Caki2 (cell line): ENCODE measurements around the gene ZNF768. TPM values are rescaled to one million over a fixed set of nuclear protein-coding genes. Genes with fewer than 3 reads are reported as not detected.
"Not testable (repeated sequence)": the region's sequence is repeated elsewhere in the genome, so short reads cannot be mapped to it uniquely, and the experiment has no call there.

Experiments
- DNase-seq: peaks from one replicate; pipeline ENCODE4 v3.0.0-alpha.2; 2015; ENCODE audit warnings: low read depth
- in situ Hi-C: cut with HindIII; loops from 2 replicates; pipeline ENCODE4 v1.10.0; 2016; ENCODE audit warnings: low sequenced_read_pairs, low pct_unique_long_range_greater_than_20kb, mixed read lengths
- total RNA-seq: library from RNA; depleted of rRNA; stranded (reverse); fragments of >200 nt; shearing (Covaris generic); gene quantifications from 2 replicates; pipeline ENCODE4 v1.2.3, GENCODE V29; 2014; ENCODE audit warnings: low replicate concordance

Gene ZNF768
- total RNA-seq, 1 experiment from 2014 or later = 99.4 TPM

DNA sequence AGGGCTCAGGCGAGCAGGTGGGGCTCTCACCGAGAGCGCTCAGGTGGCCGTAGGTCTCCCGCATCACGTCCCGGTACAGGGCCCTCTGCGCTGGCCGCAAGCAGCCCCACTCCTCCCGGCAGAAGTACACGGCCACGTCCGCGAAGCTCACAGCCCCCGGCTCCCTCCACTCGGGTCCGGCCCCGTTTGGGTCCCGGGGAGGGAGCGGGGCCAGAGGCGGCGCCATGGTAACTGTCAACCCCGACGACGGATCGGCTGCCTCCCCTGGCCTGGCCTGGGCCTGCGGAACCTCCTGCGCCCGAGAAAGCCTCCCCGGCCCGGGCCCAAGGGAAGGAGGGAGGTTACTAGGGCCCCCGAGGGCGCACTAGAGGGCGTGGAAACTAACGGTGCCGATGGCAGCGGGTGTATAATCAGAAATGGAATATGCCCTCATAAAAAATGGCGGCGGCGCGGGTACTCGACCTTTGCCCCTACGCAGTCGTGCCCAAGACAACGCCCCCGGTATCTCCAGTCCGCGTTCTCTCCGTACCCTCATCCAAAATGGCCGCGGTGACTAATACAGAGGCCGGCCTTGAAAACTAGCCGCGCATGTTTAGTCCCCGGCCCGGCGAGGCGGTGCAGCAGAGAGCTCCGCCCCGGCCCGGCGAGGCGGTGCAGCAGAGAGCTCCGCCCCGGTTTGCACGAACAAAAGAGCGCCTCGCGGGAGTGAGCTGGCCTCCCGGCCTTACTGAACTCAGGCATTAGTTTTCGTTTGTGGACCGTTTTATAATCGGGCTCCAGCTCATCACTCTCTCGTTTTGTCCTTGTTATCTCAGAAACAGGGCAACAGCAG lies 31.8 kb upstream of the ZNF768 start, which contains the start of gene ZNF764:
Gene ZNF764 (minus strand): TSS at position 418 of the 832 bp plus-strand sequence. CDS start 192 bp downstream, at position 226.
- in situ Hi-C loops = no loop called here

DNA sequence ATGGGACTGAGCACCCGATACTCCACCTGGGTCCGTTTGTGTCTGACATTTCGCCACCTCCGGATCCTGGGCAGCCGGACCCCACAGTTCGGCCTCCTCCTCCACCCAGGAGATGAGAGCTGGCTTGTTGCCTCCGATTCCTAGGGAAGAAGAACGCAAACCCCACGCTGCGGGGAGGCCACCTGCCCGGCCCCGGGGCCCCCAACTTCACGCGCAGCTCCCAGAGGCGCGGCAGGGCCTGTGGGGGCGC lies 31.3 kb upstream of the ZNF768 start:
- in situ Hi-C loops = no loop called here
- no peak for DNase-seq

More for the DNA sequence above, 31.8 kb upstream of the ZNF768 start, which contains the start of gene ZNF764:
- peak; percentile 99 for DNase-seq

DNA sequence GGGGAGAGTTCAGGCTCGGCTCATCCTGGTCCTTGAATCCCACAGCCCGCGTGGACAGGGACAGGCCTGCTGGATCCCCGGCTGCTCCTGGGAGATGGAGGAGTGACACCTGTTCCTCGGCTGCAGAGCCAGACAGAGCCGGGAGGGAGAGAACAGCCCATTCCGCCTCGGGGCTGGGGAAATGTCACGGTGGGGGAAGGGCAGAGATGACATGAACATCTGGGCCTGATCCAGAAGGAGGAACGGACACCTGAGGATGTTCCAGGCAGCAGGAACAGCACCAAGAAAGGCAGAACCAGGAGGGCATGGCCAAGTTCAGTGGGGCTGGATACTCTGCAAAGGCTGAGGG lies 29.7 kb upstream of the ZNF768 start:
- in situ Hi-C loops = no loop called here
- no peak for DNase-seq

DNA sequence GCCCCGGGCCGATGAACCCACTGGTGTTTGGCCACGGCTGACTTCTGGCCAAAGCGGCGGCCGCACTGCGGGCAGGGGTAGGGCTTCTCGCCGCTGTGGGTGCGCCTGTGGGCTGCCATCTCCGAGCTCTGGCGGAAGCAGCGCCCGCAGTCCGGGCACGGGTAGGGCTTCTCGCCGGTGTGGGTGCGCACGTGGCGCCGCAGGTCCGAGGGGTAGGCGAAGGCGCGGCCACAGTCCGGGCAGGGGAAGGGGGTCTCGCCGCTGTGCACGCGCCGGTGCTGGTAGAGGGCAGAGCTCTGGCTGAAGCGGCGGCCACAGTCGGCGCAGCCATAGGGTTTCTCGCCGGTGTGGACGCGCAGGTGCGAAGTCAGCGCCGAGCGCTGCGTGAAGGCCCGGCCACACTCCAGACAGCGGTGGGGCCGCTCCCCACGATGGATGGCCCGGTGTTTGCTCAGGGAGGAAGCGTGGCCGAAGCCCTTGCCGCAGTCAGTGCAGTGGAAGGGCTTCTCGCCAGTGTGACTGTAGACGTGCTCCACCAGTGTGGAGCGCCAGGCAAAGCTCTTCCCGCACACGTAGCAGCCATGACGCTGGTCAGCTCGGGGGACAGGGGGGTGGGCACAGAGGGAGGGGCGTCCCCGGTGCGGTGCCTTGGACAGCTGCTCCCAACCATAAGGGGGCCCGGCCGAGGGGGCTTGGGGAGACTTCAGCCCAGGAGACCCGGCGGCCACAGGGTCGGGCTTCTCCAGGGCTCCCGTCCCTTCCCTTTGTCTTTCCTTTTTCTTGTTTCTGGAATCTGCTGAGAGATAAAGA lies 29.2 kb upstream of the ZNF768 start:
- in situ Hi-C loops = no loop called here
- DNase-seq = no peak

DNA sequence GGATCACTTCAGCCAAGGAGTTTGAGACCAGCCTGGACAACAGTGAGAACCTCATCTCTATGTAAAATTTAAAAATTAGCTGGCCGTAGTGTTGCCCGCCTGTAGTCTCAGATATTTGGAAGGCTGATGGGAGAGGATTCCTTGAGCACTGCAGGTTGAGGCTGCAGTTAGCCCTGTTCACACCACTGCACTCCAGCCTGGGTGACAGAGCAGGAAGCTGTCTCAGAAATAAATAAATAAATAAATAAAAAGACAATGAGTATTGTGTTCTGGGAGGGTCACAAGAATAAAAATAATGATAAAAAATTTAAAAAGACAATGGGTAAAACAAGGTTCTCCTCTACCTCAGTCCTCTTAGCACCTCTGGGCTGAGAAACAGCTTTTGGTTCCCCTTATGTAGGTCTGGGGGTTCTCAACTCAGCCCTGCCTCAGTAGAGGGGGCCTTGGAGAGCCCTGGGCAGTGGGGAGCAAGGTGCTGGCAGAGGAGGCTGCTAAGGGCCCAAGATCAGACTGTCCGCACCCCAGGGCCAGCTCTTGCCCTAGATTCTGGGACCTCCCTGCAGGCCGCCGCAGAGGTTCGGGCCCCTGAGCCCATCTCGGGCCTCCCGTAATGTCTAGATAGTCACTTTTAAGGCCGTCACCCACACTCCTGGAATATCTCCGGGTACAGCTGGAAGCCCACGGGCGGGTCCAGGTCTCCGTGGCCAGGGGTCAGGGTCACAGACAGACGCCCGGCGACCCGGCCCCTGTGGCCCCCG lies 28.4 kb upstream of the ZNF768 start:
- in situ Hi-C loops = no loop called here
- DNase-seq = no peak

DNA sequence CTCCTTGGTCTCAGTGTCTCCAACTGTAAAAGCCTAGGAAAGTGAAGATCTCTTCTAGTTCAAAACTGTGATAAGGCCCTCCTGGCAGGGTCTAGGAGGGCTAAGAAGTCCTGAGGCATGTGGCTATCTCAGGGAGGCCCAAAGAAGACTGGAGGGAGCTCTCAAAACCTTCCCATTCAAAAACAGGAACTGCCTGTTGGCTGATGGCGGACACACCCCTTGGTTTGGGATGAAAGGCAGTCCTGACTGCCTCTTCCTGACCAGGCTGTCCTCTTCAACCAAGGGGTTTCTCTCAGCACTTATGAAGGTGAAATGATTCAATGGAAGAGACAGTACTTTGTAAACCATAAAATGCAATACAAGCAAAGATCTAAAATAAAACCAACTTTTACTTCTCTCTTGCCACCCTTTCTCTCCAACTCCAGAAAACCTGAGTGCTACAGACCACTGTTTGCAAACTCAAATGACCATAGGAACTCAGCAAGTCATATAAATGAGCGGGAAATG lies 27.1 kb upstream of the ZNF768 start:
- DNase-seq = no peak
- in situ Hi-C loops = no loop called here

DNA sequence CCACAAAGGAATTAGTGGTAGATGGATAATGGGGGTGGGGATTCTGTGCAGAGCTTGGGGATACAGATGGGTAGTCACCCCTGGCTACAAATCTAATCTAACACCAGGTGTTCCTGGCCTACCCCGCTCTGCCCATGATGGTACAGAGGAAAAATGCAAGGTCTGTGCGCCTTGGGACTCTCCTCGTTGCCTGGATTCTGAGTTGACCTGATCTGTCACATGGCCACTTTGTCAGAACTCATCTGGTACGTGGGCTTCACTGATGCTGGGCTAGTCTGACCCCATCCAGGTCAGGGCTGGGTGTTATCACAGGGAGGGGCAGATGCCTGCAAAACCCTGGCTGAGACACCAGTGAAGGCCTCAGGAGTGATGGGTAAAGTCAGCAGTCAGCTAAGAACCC lies 26.6 kb upstream of the ZNF768 start:
- no peak for DNase-seq
- in situ Hi-C loops = no loop called here

DNA sequence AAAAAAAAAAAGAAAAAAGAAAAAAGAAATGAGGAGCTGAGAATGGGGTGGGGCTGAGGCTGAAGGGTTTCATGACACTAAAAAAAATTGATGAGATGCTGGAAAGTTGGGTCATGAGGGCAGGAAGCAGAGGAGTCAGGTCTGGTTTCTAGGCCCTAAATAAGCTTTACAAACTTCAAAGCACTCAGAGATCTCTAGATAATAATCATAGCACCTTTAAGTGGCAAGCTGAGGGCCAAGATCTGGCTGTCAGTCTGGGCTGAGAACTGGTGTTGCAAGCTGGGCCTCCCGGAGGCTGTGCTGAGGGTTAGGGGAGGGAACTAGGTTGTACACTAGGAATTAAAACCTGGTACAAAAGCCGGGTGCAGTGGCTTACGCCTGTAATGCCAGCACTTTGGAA lies 25.4 kb upstream of the ZNF768 start:
- in situ Hi-C loops = no loop called here
- no peak for DNase-seq

DNA sequence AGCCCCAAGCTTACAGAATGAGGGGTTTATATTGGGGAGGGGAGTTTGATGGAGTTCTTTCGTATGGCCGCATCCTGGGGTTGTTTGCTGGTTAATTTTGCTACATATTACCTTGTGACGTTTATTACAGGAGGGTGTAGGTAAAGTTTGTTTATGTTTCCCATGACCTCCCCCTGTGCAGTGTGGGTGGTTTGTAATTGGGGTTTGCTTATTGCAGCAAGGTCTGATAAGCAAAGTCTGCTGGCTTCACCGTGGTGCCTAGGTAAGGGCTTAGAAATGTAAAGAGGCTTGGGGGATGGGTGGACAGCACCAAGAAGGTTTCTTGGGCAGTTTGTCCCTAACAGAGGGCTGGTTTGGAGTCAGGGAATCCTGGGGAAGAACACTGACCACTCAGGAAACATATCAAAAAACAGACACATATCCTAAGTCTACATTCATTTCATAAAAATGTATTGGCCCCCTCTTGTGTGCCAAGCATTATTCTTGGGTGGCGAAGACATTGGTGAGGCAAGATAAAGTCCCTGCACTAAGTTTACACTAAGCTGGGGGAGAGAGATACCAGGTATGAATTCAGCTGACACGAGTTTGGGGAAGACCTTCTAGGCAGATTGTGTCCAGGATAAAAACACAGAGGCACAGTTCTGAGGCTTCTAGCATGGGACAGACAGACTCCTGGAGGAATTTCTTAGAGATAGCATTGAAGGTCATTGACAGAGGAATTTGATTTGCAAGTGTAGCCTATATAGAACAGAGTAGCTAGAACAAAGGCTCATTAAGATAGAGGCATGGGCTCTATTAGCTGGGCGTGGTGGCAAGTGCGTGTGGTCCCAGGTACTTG lies 22.3 kb upstream of the ZNF768 start:
- no peak for DNase-seq
- in situ Hi-C loops = no loop called here

DNA sequence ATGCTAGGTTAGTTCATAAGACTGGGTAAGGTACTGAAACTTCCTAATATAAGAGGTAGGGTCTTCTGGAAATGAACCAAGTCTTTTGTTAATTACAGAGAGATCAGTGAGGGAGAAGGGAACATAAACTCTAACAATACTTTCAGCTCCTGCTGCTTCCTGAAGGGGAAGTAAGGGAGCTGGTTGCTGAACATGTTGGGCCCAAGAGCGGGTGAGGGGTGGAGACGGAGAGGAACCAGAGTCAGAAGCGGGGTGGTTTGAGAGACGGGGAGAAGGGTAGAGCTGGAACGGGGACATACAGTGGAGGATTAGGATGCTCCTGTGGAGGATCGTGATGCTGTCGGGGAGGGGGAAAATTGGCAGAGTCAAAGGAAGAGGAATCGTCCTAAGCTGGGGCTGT lies 19.7 kb upstream of the ZNF768 start:
- in situ Hi-C loops = no loop called here

DNA sequence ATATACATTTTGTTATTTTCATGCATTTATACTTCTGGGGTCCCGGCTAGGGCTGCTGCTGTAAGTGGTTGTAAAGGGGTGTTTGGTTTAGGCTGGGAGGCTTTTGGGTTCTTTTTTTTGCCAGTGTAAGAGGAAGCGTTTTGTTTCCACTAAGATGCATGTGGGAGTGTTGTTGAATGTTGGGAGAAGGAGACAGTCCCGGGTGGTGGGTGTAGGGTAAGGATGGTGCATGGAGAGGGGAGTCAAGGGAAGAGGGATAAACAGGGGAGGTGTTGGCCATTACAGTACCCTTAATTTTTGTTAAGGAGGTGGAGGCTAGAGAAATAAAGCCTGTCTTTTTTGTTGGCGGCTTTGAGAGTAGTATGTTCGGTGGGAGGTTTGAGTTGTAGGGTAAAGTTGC lies 16.7 kb upstream of the ZNF768 start:
- DNase-seq = no peak
- in situ Hi-C loops = no loop called here

More for the DNA sequence above, 19.7 kb upstream of the ZNF768 start:
- no peak for DNase-seq

DNA sequence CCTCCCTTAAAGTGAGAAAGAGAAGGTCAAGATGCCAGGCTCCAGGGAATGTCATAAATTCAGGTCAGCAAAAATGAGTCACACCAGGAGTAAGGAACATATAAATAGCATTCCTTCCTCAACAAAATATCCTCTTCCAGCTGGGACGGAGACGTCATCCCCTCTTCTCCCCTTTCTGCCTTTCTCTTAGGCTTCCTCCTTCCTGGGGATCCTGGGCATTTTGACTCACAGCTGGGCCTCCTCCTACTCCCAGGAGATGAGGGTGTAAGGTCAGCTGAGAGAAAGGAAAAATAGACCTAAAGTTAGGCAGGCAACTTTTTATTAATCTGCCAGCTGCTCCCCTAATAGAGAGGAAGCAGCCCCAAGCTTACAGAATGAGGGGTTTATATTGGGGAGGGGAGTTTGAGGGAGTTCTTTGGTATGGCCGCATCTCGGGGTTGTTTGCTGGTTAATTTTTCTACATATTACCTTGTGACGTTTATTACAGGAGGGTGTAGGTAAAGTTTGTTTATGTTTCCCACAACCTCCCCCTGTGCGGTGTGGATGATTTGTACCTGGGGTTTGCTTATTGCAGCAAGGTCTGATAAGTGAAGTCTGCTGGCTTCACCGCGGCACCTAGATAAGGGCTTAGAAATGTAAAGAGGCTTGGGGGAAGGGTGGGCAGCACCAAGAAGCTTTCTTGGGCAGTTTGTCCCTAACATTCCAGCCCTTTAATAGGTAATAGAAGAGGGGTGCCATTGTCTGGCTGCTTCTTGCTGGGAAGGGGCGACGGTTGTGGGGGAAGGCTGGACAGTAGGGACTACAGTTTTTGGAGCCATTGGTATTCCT lies 15.3 kb upstream of the ZNF768 start:
- DNase-seq = no peak
- in situ Hi-C loops = no loop called here

DNA sequence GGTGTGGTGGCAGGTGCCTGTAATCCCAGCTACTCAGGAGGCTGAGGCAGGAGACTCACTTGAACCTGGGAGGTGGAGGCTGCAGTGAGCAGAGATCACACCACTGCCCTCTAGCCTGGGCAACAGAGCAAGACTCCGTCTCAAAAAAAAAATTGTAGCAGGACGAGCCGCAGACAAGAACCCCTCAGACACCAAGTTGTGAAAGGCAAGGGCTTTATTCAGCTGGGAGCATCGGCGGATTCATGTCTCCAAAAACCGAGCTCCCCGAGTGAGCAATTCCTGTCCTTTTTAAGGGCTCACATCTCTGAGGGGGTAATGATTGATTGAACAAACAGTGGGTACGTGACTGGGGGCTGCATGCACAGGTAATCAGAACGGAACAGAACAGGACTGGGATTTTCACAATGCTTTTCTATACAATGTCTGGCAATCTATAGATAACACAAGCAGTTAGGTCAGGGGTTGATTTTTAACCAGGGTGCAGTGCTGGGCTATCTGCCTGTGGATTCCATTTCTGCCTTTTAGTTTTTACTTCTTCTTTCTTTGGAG lies 14.6 kb upstream of the ZNF768 start:
- DNase-seq, in situ Hi-C loops: not testable (repeated sequence)

DNA sequence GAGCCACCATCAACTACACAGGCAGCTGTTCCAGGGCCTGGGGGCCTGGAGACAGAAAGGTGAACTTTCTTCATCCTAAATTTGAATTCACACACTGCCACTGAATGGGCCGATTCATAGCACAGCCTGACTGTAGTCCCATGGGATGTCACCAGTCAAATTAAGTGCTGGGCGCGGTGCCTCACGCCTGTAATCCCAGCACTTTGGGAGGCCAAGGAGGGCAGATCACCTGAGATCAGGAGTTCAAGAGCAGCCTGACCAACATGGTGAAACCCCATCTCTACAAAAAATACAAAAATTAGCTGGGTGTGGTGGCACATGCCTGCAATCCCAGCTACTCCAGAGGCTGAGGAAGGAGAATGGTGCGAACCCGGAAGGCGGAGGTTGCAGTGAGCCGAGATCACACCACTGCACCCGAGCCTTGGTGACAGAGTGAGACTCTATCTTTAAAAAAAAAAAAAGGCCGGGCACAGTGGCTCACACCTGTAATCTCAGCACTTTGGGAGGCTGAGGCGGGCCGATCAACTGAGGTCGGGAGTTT lies 13.7 kb upstream of the ZNF768 start:
- in situ Hi-C loops, DNase-seq: not testable (repeated sequence)

DNA sequence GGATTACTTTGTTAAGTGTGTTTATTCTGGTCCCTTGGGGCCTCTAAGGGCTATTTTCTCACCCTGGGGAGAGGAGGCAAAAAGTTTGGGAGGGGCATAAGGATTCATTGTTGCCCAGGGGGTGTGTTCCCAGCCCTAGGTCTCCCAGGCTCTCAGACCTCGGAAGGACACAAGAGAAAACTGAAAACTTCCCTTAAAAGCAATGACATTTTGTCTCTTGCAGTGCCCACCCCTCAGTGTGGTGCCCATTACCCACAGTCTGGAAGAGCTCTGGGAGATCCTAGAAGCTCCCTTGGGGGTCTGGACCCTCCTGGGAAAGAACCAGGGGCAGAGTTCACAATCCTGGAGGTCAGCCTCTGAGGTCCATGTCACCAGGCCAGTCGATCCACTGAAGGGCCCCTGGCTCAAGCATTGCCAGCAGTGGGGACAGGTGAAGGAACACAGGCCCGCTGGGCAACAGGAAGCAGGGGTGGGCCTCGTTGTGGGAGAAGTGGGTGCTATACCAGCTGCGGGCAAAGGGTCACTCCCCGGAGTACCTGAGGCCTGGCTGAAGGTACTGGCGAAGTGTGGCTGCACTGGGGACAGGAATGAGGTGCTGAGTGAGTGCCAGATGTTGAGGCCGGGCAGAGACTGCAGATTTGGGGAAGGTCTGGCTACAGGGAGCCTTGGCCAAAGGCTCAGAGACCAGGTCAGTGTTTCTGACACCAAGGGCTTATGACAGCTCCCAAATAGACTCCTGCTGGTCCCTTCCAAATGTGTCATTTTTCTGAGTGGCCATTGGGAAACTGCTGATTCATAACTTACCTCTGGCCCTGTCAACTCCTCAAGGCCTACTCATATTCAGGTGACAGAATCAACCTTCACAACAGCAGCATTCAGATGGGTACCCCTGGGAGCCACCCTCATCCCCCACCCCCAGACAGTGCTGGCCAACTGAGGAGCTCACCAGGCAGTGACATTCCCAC lies 12.9 kb upstream of the ZNF768 start:
- in situ Hi-C loops = no loop called here
- DNase-seq = no peak
